Panc1 (cell line): Measurements from ENCODE around the gene ATG10. TPM values are rescaled to one million over a fixed set of nuclear protein-coding genes. Genes with fewer than 3 reads are reported as not detected.

Source experiments
- ATAC-seq: fragments of 200-7000 bp; cut with Tn5 transposase; 2 replicates; pipeline ENCODE4 v1.9.1; 2020; ENCODE audit warnings: mild to moderate bottlenecking, moderate library complexity
- BruUV-seq: library from RNA; stranded (reverse); fragments of 400-500 nt; replicated peaks from 2 replicates; lab custom pipeline; 2021; lab: Mats Ljungman, UMichigan
- CTCF ChIA-PET: fragments of 300-600 bp; sonication (Branson Sonifier 250); formaldehyde crosslinking; loops from one replicate; lab custom pipeline; 2022; ENCODE audit warnings: antibody characterized with exemption; lab: Charles Lee
- POLR2A ChIA-PET: fragments of 300-600 bp; sonication (Branson Sonifier 250); formaldehyde crosslinking; loops from one replicate; lab custom pipeline; 2022; ENCODE audit warnings: antibody characterized with exemption; lab: Charles Lee
- DNase-seq: peaks from one replicate; pipeline ENCODE4 v3.0.0-alpha.2; 2010; ENCODE audit warnings: low read depth, low spot score
- H3K27ac ChIP-seq: 2 replicates; pipeline ENCODE4 v1.5.1; 2011; ENCODE audit warnings: mild to moderate bottlenecking, low read length, inconsistent platforms
- H3K27me3 ChIP-seq: fragments of 200-500 bp; sonication (Bioruptor generic); 2 replicates; pipeline ENCODE4 v1.6.0; 2014; ENCODE audit warnings: low read length, inconsistent platforms; ENCODE audit not compliant: control insufficient read depth, insufficient read depth
- H3K36me3 ChIP-seq: fragments of 200-500 bp; sonication (Bioruptor generic); 2 replicates; pipeline ENCODE4 v1.5.1; 2014; ENCODE audit warnings: inconsistent platforms, mild to moderate bottlenecking, low read length, moderate library complexity; ENCODE audit not compliant: control insufficient read depth, insufficient read depth
- H3K4me1 ChIP-seq: 2 replicates; pipeline ENCODE4 v1.5.1; 2011; ENCODE audit warnings: inconsistent platforms, mild to moderate bottlenecking, low read length, moderate library complexity; ENCODE audit not compliant: control insufficient read depth, insufficient read depth
- H3K4me3 ChIP-seq, 2 experiments: 2 replicates each; pipeline ENCODE4 v1.5.1; 2011 to 2012; ENCODE audit warnings: low read depth in 2 of 2, low read length in 2 of 2, mild to moderate bottlenecking in 2 of 2, inconsistent platforms in 1 of 2, moderate library complexity in 1 of 2
- H3K9me3 ChIP-seq: fragments of 200-500 bp; sonication (Bioruptor generic); 2 replicates; pipeline ENCODE4 v1.5.1; 2014; ENCODE audit warnings: low read depth, mild to moderate bottlenecking, inconsistent platforms, low read length, moderate library complexity; ENCODE audit not compliant: control insufficient read depth, insufficient read depth
- POLR2AphosphoS5 ChIP-seq: IDR thresholded peaks from 2 replicates; pipeline ENCODE4 v1.6.1; 2012; ENCODE audit warnings: mild to moderate bottlenecking, low read depth, low read length, moderate library complexity
- SIN3A ChIP-seq: IDR thresholded peaks from 2 replicates; pipeline ENCODE4 v1.6.1; 2012; ENCODE audit warnings: low read depth, mild to moderate bottlenecking, low read length, moderate library complexity, borderline replicate concordance; ENCODE audit not compliant: insufficient read depth
- TCF7L2 ChIP-seq: IDR thresholded peaks from 2 replicates; pipeline ENCODE4 v1.6.1; 2011; ENCODE audit warnings: mild to moderate bottlenecking, low read depth, low read length, inconsistent platforms
- in situ Hi-C: cut with HindIII; loops from 2 replicates; pipeline ENCODE4 v1.10.0; 2016; ENCODE audit warnings: low sequenced_read_pairs, low pct_unique_long_range_greater_than_20kb
- intact Hi-C: fragments of 100-400 bp; cut with micrococcal nuclease; formaldehyde crosslinking; loops from one replicate; pipeline ENCODE4 v1.10.0; 2022; ENCODE audit not compliant: unreplicated experiment
- total RNA-seq: library from RNA; stranded (reverse); gene quantifications from one replicate; pipeline ENCODE4 v1.2.1, GENCODE V29; 2021; ENCODE audit not compliant: unreplicated experiment
- TF ChIP-seq, protein P1 (sequence below), 2 experiments: IDR thresholded peaks; 2 replicates each; pipeline ENCODE4 v1.6.1; 2011 to 2012; ENCODE audit warnings: low read depth in 2 of 2, control low read depth in 1 of 2, low read length in 1 of 2, mild to moderate bottlenecking in 1 of 2, moderate library complexity in 1 of 2; ENCODE audit not compliant: insufficient read depth in 1 of 2
- TF ChIP-seq, protein P2 (sequence below): fragments of 450-650 bp; IDR thresholded peaks from 2 replicates; pipeline ENCODE4 v1.5.1; 2017; ENCODE audit warnings: mild to moderate bottlenecking

The ATG10 gene
- total RNA-seq, 1 experiment from 2014 or later, result 14.0 TPM

DNA sequence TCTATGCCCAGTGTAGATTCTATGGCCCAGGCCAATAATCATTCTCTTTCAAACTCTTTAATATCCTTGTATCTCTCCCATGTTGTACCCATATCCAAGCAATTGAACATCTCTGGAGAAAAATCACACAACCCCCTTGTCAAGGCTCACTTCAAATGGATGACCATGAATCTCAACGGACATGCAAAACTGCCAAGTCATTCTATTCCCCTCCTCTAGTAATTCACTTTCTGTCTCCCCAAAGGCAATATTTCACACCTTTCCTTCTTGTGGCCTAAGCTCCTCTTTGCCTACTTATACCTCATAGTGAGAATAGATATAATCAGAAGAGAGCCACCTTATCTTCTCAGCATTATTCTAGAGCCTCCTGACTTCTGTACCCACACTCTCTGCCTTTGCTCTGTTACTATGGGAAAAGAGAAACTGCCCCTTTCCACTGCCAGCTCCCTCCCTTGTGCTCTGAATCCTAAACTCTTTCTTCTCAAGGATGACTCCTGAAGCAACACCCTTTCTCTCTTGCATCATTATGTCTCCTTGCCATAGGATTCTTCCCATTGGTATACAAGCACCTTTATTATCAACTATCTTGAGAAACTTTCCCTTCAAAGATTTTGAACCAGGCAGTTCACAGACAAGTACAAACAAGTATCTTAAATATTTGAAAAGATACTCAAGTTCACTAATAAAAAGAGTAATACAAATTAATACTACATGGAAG is 240.2 kb downstream of the ATG10 start:
- TF ChIP-seq, protein P1, sequence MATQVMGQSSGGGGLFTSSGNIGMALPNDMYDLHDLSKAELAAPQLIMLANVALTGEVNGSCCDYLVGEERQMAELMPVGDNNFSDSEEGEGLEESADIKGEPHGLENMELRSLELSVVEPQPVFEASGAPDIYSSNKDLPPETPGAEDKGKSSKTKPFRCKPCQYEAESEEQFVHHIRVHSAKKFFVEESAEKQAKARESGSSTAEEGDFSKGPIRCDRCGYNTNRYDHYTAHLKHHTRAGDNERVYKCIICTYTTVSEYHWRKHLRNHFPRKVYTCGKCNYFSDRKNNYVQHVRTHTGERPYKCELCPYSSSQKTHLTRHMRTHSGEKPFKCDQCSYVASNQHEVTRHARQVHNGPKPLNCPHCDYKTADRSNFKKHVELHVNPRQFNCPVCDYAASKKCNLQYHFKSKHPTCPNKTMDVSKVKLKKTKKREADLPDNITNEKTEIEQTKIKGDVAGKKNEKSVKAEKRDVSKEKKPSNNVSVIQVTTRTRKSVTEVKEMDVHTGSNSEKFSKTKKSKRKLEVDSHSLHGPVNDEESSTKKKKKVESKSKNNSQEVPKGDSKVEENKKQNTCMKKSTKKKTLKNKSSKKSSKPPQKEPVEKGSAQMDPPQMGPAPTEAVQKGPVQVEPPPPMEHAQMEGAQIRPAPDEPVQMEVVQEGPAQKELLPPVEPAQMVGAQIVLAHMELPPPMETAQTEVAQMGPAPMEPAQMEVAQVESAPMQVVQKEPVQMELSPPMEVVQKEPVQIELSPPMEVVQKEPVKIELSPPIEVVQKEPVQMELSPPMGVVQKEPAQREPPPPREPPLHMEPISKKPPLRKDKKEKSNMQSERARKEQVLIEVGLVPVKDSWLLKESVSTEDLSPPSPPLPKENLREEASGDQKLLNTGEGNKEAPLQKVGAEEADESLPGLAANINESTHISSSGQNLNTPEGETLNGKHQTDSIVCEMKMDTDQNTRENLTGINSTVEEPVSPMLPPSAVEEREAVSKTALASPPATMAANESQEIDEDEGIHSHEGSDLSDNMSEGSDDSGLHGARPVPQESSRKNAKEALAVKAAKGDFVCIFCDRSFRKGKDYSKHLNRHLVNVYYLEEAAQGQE (IDR thresholded peaks at IDR 0.05; ENCODE audit: insufficient read depth in 1 of 2, low read depth in 2 of 2, low read length in 1 of 2), result no peak
- TF ChIP-seq SIN3A, result no peak
- TF ChIP-seq, protein P2, sequence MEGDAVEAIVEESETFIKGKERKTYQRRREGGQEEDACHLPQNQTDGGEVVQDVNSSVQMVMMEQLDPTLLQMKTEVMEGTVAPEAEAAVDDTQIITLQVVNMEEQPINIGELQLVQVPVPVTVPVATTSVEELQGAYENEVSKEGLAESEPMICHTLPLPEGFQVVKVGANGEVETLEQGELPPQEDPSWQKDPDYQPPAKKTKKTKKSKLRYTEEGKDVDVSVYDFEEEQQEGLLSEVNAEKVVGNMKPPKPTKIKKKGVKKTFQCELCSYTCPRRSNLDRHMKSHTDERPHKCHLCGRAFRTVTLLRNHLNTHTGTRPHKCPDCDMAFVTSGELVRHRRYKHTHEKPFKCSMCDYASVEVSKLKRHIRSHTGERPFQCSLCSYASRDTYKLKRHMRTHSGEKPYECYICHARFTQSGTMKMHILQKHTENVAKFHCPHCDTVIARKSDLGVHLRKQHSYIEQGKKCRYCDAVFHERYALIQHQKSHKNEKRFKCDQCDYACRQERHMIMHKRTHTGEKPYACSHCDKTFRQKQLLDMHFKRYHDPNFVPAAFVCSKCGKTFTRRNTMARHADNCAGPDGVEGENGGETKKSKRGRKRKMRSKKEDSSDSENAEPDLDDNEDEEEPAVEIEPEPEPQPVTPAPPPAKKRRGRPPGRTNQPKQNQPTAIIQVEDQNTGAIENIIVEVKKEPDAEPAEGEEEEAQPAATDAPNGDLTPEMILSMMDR, result no peak
- no peak for TF ChIP-seq POLR2AphosphoS5
- TF ChIP-seq TCF7L2, result no peak
- DNase-seq, result no peak
- no peak overlapping the region for H3K27ac ChIP-seq
- ChIA-PET POLR2A (no interaction called here), CTCF (no interaction called here)
- H3K4me1 ChIP-seq, result no peaks in the 10 kb centered on the region
- no peak overlapping the region for H3K4me3 ChIP-seq
- H3K36me3 ChIP-seq, result no peaks in the 10 kb centered on the region
- ATAC-seq, result no peak
- intact Hi-C loops, result no loop called here
- BruUV-seq, result no TSS peak
- no peaks in the 10 kb centered on the region for H3K9me3 ChIP-seq
- in situ Hi-C loops, result no loop called here
- no peaks in the 10 kb centered on the region for H3K27me3 ChIP-seq

DNA sequence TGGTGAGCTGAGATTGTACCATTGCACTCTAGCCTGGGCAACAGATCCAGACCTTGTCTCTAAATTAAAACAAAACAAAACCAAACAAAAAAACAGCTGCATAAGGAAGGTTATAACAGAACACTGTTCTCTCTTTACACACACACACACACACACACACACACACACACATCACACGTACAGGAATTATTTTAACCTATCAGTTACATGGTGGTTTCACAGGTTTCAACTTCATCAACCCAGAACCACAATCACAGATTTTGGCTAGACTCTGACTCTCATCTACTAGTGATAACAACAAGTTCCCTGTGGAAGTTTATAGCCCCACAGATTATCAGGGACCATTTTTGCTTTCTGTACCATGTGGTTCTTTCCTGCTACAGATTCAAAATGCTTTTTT is 246.1 kb downstream of the ATG10 start:
- Histone ChIP-seq H3K27me3 (no peaks in the 10 kb centered on the region), H3K4me3 (no peak overlapping the region), H3K9me3 (no peaks in the 10 kb centered on the region), H3K4me1 (no peaks in the 10 kb centered on the region; the same call in 1 of the 2 replicates), H3K27ac (no peak overlapping the region), H3K36me3 (no peaks in the 10 kb centered on the region)
- ChIA-PET POLR2A (no interaction called here), CTCF (no interaction called here)
- in situ Hi-C loops, result no loop called here
- DNase-seq, result no peak
- TF ChIP-seq TCF7L2, result no peak
- TF ChIP-seq, protein P1 (IDR thresholded peaks at IDR 0.05; ENCODE audit: insufficient read depth in 1 of 2, low read depth in 2 of 2, low read length in 1 of 2), result no peak
- no peak for TF ChIP-seq SIN3A
- TF ChIP-seq POLR2AphosphoS5, result no peak
- TF ChIP-seq, protein P2, result no peak
- ATAC-seq, result no peak
- no TSS peak for BruUV-seq
- intact Hi-C loops, result no loop called here
